Sciatic nerve (tissue), 2 donors: Measurements from ENCODE around the gene NHEJ1. TPM values are rescaled to one million over a fixed set of nuclear protein-coding genes. Genes with fewer than 3 reads are reported as not detected.

Source experiments
- ATAC-seq: fragments of 200-7000 bp; cut with Tn5 transposase; one replicate; pipeline ENCODE4 v1.9.1; 2020; ENCODE audit warnings: mild to moderate bottlenecking, moderate library complexity
- DNase-seq: peaks from one replicate; pipeline ENCODE4 v3.0.0-alpha.2; 2020; ENCODE audit warnings: low spot score
- intact Hi-C: fragments of 100-400 bp; cut with DNase I; formaldehyde crosslinking; loops from one replicate; pipeline ENCODE4 v1.14.2; 2022
- total RNA-seq: library from RNA; stranded (reverse); fragmentation: NEBNext Ultra II Directional; extraction: Animal tissue kit (Norgen Biotek cat#: 25700); gene quantifications from one replicate; pipeline ENCODE4 v1.2.1, GENCODE V29; 2021
- donor health status: DM: no; HTN: no; CAD: no.
- donor health status: DM: no; HTN: no; CAD: no.

NHEJ1 gene
- total RNA-seq, 1 donor from 2014 or later, result 15.0 TPM

GRCh38 chr2:219128396-219128795 is 32.2 kb downstream of the NHEJ1 start:
- ATAC-seq (no peak), DNase-seq (no peak)
- intact Hi-C loops, result no loop called here

- intact Hi-C loops, result no loop called here
- ATAC-seq (no peak), DNase-seq (no peak)
Measured at GRCh38 chr2:219127037-219127635, 33.5 kb downstream of the NHEJ1 start.

GRCh38 chr2:219126555-219126954 is 34.1 kb downstream of the NHEJ1 start:
- ATAC-seq, result no peak

GRCh38 chr2:219125886-219126270 is 34.7 kb downstream of the NHEJ1 start:
- intact Hi-C loops, result no loop called here
- no peak for ATAC-seq
- no peak for DNase-seq

More at GRCh38 chr2:219126555-219126954, 34.1 kb downstream of the NHEJ1 start:
- DNase-seq, result no peak
- intact Hi-C loops, result no loop called here

GRCh38 chr2:219125225-219125885 is 35.3 kb downstream of the NHEJ1 start:
- ATAC-seq (peak; percentile 76), DNase-seq (no peak)
- intact Hi-C loops, result no loop called here

- DNase-seq (no peak), ATAC-seq (no peak)
- intact Hi-C loops, result no loop called here
Measured at GRCh38 chr2:219124381-219125110, 36.1 kb downstream of the NHEJ1 start.

GRCh38 chr2:219123356-219124135 is 37.1 kb downstream of the NHEJ1 start:
- DNase-seq (no peak), ATAC-seq (no peak)
- intact Hi-C loops, result no loop called here

- intact Hi-C loops, result no loop called here
- DNase-seq, result no peak
- no peak for ATAC-seq
Measured at GRCh38 chr2:219122202-219122980, 38.2 kb downstream of the NHEJ1 start.

- ATAC-seq (no peak), DNase-seq (no peak)
- intact Hi-C loops, result no loop called here
Measured at GRCh38 chr2:219120082-219120481, 40.5 kb downstream of the NHEJ1 start.

- DNase-seq, result peak; percentile 79
- no peak for ATAC-seq
- intact Hi-C loops, result loop anchor here (10.0 kb wide), 1 partner anchor 135 kb away; the partner anchor contains the start of gene FEV
Measured at GRCh38 chr2:219119422-219120043, 41.1 kb downstream of the NHEJ1 start.

GRCh38 chr2:219118504-219118903 is 42.1 kb downstream of the NHEJ1 start:
- ATAC-seq (no peak), DNase-seq (no peak)
- intact Hi-C loops, result loop anchor here (10.0 kb wide), 1 partner anchor 134 kb away; the partner anchor contains the start of gene FEV

GRCh38 chr2:219116776-219117646 is 43.6 kb downstream of the NHEJ1 start:
- ATAC-seq (no peak), DNase-seq (no peak)
- intact Hi-C loops, result loop anchor here (10.0 kb wide), 1 partner anchor 132 kb away; the partner anchor contains the start of gene FEV

- ATAC-seq (no peak), DNase-seq (no peak)
- intact Hi-C loops, result loop anchor here (10.0 kb wide), 1 partner anchor 128 kb away; the partner anchor contains the start of gene FEV
Measured at GRCh38 chr2:219112651-219113338, 47.8 kb downstream of the NHEJ1 start.

GRCh38 chr2:219112062-219112406 is 48.6 kb downstream of the NHEJ1 start:
- DNase-seq, result no peak
- intact Hi-C loops, result loop anchor here (10.0 kb wide), 1 partner anchor 127 kb away; the partner anchor contains the start of gene FEV
- ATAC-seq, result no peak

GRCh38 chr2:219111375-219112061 is 49.1 kb downstream of the NHEJ1 start:
- DNase-seq, result no peak
- ATAC-seq, result no peak
- intact Hi-C loops, result loop anchor here (10.0 kb wide), 1 partner anchor 127 kb away; the partner anchor contains the start of gene FEV

GRCh38 chr2:219109471-219109870 is 51.1 kb downstream of the NHEJ1 start:
- intact Hi-C loops, result no loop called here
- ATAC-seq (no peak), DNase-seq (no peak)
